Type B pancreatic cell (in vitro differentiated cells): ENCODE data around the gene WDR4. TPM values are rescaled to one million over a fixed set of nuclear protein-coding genes. Genes with fewer than 3 reads are reported as not detected.
"Not testable (repeated sequence)": the region's sequence is repeated elsewhere in the genome, so short reads cannot be mapped to it uniquely, and the experiment has no call there.

Source experiments
- DNase-seq: peaks from one replicate; pipeline ENCODE4 v3.0.0; 2021; ENCODE audit warnings: mixed read lengths; ENCODE audit not compliant: unreplicated experiment; ENCODE audit errors: extremely low spot score
- H3K27ac Mint-ChIP-seq: 2 replicates; pipeline ENCODE4 v1.8.0; 2021; ENCODE audit warnings: mild to moderate bottlenecking, mixed read lengths
- H3K27me3 Mint-ChIP-seq: 2 replicates; pipeline ENCODE4 v1.8.0; 2021; ENCODE audit warnings: mixed read lengths
- H3K36me3 Mint-ChIP-seq: 2 replicates; pipeline ENCODE4 v1.8.0; 2021; ENCODE audit warnings: mixed read lengths
- H3K4me1 Mint-ChIP-seq: one replicate; pipeline ENCODE4 v1.8.0; 2021; ENCODE audit warnings: mixed read lengths; ENCODE audit not compliant: unreplicated experiment
- H3K4me3 Mint-ChIP-seq: 2 replicates; pipeline ENCODE4 v1.8.0; 2021; ENCODE audit warnings: mild to moderate bottlenecking, mixed read lengths
- H3K9me3 Mint-ChIP-seq: 2 replicates; pipeline ENCODE4 v1.8.0; 2021; ENCODE audit warnings: mixed read lengths
- CTCF ChIP-seq: fragments of 200-600 bp; sonication (generic); conservative IDR thresholded peaks from 2 replicates; pipeline ENCODE4 v1.5.0; 2021; ENCODE audit warnings: antibody characterized with exemption, mild to moderate bottlenecking
- long read RNA-seq: library from polyadenylated mRNA; unstranded; transcript quantifications from one replicate; pipeline ENCODE4 v2.0.0, GENCODE V29; 2020
- total RNA-seq: library from RNA; stranded (reverse); gene quantifications from 2 replicates; pipeline ENCODE4 v1.2.1, GENCODE V29; 2021; ENCODE audit warnings: low replicate concordance

Gene WDR4
- 19.1 and 25.6 TPM in 2 replicates for total RNA-seq
- long read RNA-seq, transcript WDR4-201 (12 exons, 1,471 nt), result major isoform, 14 of 25 reads
- long read RNA-seq, partial matches to known transcripts, result 0 of 25 reads
- long read RNA-seq, other reads (novel, unspliced or antisense), result 9 of 25 reads

DNA sequence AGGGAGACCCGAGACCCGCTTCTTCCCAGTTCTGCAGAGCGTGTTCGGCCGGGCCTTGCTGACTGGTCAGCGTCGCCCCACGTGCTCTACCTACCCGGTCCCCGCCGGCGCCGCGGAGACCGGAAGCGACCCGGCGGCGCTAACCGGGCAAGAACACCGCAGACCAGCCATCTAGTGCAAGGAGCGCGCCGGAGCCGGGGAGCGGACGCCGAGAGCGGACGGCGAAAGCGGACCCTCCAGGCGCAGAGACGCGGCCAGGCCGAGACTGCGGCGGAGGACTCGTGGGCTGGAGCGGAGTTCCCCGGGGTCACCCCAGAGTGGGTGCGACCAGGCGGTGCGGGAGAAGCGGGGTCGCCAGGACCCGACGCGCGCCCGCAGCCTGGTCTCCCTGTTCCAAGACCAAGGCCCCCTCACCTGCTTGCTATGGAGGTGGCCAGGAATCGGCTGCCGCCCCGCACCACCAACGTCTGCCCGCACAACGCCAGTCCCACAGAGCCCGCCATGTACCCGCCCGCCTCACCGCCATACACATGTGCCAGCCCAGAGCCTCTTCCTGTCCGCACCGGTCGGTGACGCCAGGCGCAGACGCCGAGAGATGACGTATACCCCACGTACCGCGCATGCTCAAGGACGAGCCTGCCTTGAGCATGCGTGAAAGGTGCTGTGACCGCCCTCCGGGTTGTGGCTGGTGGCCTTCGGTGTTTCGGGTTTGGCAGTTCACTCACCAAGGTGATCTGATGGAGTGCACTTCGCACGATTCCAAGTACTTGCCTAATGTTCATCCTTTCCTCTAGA lies at the start of gene WDR4:
WDR4 (minus strand) TSS at position 547 of the 795 bp plus-strand sequence; CDS start at position 503, 44 bp downstream.
- no peaks in the 10 kb centered on the region for H3K27me3 Mint-ChIP-seq
- H3K27ac Mint-ChIP-seq, result peak within 1 kb of the TSS; percentile 96
- TF ChIP-seq CTCF, result no peak
- peak within 1 kb of the TSS; percentile 98 for H3K4me3 Mint-ChIP-seq
- peak; percentile 99 for DNase-seq
- no peaks in the 10 kb centered on the region for H3K9me3 Mint-ChIP-seq
- H3K4me1 Mint-ChIP-seq, result peaks cover 17% of the 10 kb centered on the region
- H3K36me3 Mint-ChIP-seq, result no peaks in the 10 kb centered on the region

GRCh38 chr21:42927474-42928200 lies 48.3 kb upstream of the WDR4 start:
- not testable (repeated sequence) for H3K9me3 Mint-ChIP-seq, H3K27ac Mint-ChIP-seq, H3K4me3 Mint-ChIP-seq, DNase-seq, H3K27me3 Mint-ChIP-seq, H3K36me3 Mint-ChIP-seq
- H3K4me1 Mint-ChIP-seq, result peaks cover 13% of the 10 kb centered on the region

DNA sequence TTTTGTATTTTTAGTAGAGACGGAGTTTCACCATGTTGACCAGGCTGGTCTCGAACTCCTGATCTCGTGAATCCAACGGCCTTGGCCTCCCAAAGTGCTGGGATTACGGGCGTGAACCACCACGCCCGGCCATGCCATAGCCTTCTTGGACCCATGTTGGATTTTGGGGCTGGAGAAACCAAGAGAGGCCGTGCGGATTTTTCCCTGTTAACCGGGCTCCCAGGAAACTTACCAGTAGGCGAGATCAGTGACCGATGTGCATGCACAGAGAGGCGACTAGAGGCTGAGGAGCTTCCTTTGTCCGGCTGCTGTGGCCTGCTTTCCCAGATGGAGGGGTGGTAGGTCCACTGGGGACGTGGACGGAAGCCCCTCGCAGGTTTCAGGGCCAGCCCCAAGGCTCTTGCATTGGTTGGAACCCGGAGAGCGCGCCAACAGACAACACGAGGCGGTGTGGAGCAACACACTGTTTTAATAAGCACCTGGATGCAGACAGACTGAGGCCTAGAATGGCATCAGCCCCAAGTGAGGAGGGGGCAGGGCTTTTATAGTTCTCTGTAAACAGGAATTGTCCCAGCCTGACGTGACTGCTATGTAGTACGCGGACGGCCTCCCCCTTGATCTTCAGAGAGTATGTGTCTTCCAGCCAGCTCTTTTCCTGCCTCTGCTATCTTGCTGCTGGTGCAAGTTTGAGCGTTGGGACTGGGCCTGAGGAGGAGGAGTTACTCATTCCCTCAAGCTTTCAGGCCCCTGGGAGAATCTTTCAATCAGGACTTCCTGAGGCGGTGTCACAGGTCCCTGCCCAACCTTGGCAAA lies 46.0 kb upstream of the WDR4 start, which contains the start of gene ERVH48-1:
ERVH48-1 (minus strand) TSS at position 517 of the 813 bp plus-strand sequence. CDS start 6,624 bp downstream, outside the sequence.
- Mint-ChIP-seq H3K4me3 (peak within 1 kb of the TSS; percentile 32), H3K27ac (peak within 1 kb of the TSS; percentile 86), H3K27me3 (no peaks in the 10 kb centered on the region), H3K9me3 (no peaks in the 10 kb centered on the region), H3K36me3 (no peaks in the 10 kb centered on the region), H3K4me1 (peaks cover 13% of the 10 kb centered on the region)
- no peak for TF ChIP-seq CTCF
- DNase-seq, result no peak

DNA sequence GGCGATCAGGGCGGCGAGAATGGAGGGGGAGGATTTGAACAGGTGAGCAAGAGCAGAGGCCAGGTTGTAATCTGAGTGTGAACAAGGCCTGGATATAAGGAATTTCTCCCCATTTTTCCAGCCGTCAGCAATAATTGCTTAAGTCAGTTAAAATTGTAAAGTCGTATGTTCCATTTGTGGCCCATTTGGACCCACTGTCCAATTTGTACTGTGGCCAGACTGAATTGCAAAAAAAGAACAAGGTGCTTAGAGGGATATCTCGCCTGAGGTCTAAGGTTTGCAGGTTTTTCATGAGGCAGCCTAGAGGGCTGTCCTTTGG lies 45.1 kb upstream of the WDR4 start:
- DNase-seq, result no peak
- no peaks in the 10 kb centered on the region for H3K9me3 Mint-ChIP-seq
- H3K27ac Mint-ChIP-seq, result peak overlapping the region; percentile 86
- peaks cover 13% of the 10 kb centered on the region for H3K4me1 Mint-ChIP-seq
- no peaks in the 10 kb centered on the region for H3K27me3 Mint-ChIP-seq
- no peak for TF ChIP-seq CTCF
- no peaks in the 10 kb centered on the region for H3K36me3 Mint-ChIP-seq
- H3K4me3 Mint-ChIP-seq, result peak overlapping the region; percentile 32

- DNase-seq, result peak; percentile 76
Observed at GRCh38 chr21:42923553-42924432, 44.5 kb upstream of the WDR4 start.

More at GRCh38 chr21:42923553-42924432, 44.5 kb upstream of the WDR4 start:
- Mint-ChIP-seq H3K27ac (peak overlapping the region; percentile 86), H3K4me1 (peaks cover 13% of the 10 kb centered on the region), H3K27me3 (no peaks in the 10 kb centered on the region), H3K4me3 (peak overlapping the region; percentile 32), H3K36me3 (no peaks in the 10 kb centered on the region), H3K9me3 (no peaks in the 10 kb centered on the region)
- TF ChIP-seq CTCF, result peak; percentile 80
